Ishikawa (cell line): ENCODE results near the gene OPCML.

Source experiments
- CEBPB ChIP-seq: IDR thresholded peaks from 2 replicates; pipeline ENCODE4 v1.6.1; 2012
- CREB1 ChIP-seq: IDR thresholded peaks from 2 replicates; pipeline ENCODE4 v1.6.1; 2012; ENCODE audit warnings: low read depth
- EGR1 ChIP-seq: IDR thresholded peaks from 2 replicates; pipeline ENCODE4 v1.6.1; 2012
- EP300 ChIP-seq: IDR thresholded peaks from 2 replicates; pipeline ENCODE4 v1.6.1; 2012; ENCODE audit warnings: borderline replicate concordance
- FOXM1 ChIP-seq: IDR thresholded peaks from 2 replicates; pipeline ENCODE4 v1.6.1; 2012; ENCODE audit warnings: low read depth, borderline replicate concordance
- MAX ChIP-seq: IDR thresholded peaks from 2 replicates; pipeline ENCODE4 v1.6.1; 2012
- NFIC ChIP-seq: IDR thresholded peaks from 2 replicates; pipeline ENCODE4 v1.6.1; 2012
- RAD21 ChIP-seq: IDR thresholded peaks from 2 replicates; pipeline ENCODE4 v1.6.1; 2012; ENCODE audit warnings: low read depth
- TAF1 ChIP-seq: IDR thresholded peaks from 2 replicates; pipeline ENCODE4 v1.6.1; 2012; ENCODE audit warnings: low read depth, mild to moderate bottlenecking
- TCF12 ChIP-seq: IDR thresholded peaks from 2 replicates; pipeline ENCODE4 v1.6.1; 2012; ENCODE audit warnings: low read depth
- TEAD4 ChIP-seq: IDR thresholded peaks from 2 replicates; pipeline ENCODE4 v1.6.1; 2012
- USF1 ChIP-seq: IDR thresholded peaks from 2 replicates; pipeline ENCODE4 v1.6.1; 2012
- YY1 ChIP-seq: IDR thresholded peaks from 2 replicates; pipeline ENCODE4 v1.6.1; 2012; ENCODE audit warnings: low read depth
- ZBTB7A ChIP-seq: IDR thresholded peaks from 2 replicates; pipeline ENCODE4 v1.6.1; 2012; ENCODE audit warnings: low read depth
- TF ChIP-seq, protein P1 (sequence below): IDR thresholded peaks from 2 replicates; pipeline ENCODE4 v1.6.1; 2012; ENCODE audit warnings: low read depth, mild to moderate bottlenecking

OPCML gene

DNA sequence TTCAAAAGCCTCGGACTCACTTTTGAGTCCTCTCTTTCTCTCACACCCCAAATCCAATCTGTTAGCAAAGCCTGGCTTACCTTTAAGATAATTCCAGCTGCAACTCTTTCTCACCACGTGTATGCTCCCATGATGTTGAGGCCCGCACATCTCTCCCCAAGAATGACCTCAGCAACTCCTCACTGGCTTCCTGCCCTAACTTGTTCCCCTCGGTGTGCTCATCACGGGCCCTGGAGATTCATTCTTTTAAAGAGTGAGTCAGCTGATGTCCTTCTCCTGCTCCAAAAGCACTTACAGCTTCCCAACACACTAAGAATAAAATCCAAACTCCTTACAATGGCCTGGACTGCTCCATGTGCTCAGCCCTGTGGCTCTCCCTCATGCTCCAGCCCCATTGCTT, 1041.3 kb downstream of the OPCML start:
- TF ChIP-seq, protein P1, sequence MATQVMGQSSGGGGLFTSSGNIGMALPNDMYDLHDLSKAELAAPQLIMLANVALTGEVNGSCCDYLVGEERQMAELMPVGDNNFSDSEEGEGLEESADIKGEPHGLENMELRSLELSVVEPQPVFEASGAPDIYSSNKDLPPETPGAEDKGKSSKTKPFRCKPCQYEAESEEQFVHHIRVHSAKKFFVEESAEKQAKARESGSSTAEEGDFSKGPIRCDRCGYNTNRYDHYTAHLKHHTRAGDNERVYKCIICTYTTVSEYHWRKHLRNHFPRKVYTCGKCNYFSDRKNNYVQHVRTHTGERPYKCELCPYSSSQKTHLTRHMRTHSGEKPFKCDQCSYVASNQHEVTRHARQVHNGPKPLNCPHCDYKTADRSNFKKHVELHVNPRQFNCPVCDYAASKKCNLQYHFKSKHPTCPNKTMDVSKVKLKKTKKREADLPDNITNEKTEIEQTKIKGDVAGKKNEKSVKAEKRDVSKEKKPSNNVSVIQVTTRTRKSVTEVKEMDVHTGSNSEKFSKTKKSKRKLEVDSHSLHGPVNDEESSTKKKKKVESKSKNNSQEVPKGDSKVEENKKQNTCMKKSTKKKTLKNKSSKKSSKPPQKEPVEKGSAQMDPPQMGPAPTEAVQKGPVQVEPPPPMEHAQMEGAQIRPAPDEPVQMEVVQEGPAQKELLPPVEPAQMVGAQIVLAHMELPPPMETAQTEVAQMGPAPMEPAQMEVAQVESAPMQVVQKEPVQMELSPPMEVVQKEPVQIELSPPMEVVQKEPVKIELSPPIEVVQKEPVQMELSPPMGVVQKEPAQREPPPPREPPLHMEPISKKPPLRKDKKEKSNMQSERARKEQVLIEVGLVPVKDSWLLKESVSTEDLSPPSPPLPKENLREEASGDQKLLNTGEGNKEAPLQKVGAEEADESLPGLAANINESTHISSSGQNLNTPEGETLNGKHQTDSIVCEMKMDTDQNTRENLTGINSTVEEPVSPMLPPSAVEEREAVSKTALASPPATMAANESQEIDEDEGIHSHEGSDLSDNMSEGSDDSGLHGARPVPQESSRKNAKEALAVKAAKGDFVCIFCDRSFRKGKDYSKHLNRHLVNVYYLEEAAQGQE: no peak
- TF ChIP-seq CEBPB (no peak), CREB1 (no peak)

GRCh38 chr11:132486060-132486459, 1046.2 kb downstream of the OPCML start:
- TF ChIP-seq CEBPB (no peak), TEAD4 (no peak), TAF1 (no peak), EP300 (no peak), CREB1 (no peak), FOXM1 (no peak), EGR1 (no peak)

DNA sequence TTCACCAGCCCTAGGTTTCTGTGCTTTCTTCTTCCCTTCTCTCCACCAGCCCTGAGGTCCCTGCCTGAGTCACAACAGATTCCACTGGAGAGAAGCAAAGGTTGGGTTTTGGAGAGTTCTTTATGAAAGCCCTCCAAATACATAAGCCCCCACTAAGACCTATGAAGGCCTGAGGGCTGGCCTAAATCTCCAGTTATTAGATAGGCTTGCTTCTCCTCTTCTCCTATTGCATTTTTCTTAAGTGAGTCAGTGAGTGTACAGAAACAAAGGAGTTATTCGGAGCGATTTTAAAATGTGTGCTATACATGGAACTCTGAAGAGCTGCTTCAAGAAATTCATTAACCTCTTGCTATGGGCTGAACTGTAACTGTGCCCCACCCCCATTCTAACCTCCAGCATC, 1057.3 kb downstream of the OPCML start:
- no peak for TF ChIP-seq MAX
- no peak for TF ChIP-seq EP300
- no peak for TF ChIP-seq NFIC
- no peak for TF ChIP-seq ZBTB7A
- TF ChIP-seq CREB1: no peak
- TF ChIP-seq RAD21: no peak
- TF ChIP-seq TAF1: no peak
- TF ChIP-seq, protein P1: no peak
- no peak for TF ChIP-seq TCF12
- TF ChIP-seq TEAD4: no peak
- no peak for TF ChIP-seq EGR1
- no peak for TF ChIP-seq CEBPB

DNA sequence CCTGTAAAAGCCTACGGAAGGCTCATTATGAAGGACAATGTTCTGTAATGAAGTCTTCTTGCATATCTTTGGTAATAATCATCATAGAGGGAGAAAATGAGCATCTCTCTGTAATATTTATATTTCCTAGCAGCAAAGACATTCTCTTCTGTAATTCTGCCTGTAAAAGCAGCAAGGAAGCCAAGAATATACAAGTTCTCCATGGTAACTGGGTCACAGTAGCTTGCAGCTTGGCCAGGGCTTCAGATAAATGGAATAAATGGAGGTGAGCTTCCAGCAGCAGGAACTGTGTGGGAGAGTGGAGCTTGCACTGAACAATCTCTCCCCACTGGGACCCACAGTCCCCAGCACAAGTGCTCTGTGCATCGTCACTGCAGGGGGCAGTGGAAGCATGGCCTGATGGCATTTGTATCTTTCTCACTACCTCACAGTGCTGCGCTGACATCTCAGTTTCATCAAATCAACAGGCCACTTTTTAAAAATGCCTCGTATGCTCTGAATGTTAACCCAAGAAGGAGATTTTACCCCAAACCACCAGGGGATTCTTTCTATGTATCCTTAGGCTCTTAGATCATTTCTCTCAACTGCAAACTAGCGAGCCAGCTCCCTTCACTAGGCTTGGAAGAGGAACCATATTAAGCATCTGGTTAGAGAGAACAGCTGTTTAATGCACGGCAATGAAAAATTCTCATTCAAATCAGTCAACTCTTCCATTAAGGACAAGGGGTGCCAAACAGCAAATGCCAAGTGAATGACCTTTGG, 1059.7 kb downstream of the OPCML start:
- TF ChIP-seq YY1 (no peak), FOXM1 (no peak)
- TF ChIP-seq, protein P1: no peak

- no peak for TF ChIP-seq EP300
- TF ChIP-seq CEBPB: no peak
Observed at GRCh38 chr11:132471466-132471865, 1060.8 kb downstream of the OPCML start.

DNA sequence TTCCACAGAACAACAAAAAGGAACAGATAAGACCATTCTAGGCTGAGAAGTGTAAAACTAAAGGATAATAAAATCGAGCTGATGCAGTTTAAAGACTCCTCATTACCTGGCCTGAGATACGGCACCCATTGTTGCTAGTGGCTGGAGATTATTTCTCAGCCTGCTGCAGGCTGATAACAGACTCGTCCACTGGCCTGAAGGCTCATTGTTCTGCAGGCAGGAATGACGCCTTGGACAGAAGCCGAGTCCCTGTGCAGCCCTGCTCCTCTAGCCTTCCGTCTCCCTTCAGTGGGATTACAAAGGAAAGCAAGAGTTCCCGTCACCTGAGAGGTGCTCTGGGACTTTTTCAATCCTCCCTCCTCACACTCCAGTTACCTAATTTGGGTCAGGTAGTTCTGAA, 1065.3 kb downstream of the OPCML start:
- TF ChIP-seq RAD21: no peak
- no peak for TF ChIP-seq MAX
- no peak for TF ChIP-seq USF1
- TF ChIP-seq TAF1: no peak
- TF ChIP-seq NFIC: no peak
- no peak for TF ChIP-seq TEAD4
- TF ChIP-seq TCF12: no peak
- no peak for TF ChIP-seq EGR1
- no peak for TF ChIP-seq YY1
- TF ChIP-seq CEBPB: no peak
- TF ChIP-seq ZBTB7A: no peak
